ENCODE measurements around the gene BRME1. TPM values are rescaled to one million over a fixed set of nuclear protein-coding genes. Genes with fewer than 3 reads are reported as not detected.
"Not testable (repeated sequence)": the region's sequence is repeated elsewhere in the genome, so short reads cannot be mapped to it uniquely, and the experiment has no call there.

BRME1 gene
- total RNA-seq, 2 donors from 2014 or later = 7.9 to 9.1 TPM

GRCh38 chr19:13852171-13852707 lies 53.7 kb downstream of the BRME1 start:
- DNase-seq; intact Hi-C loops (cut with DNase I, micrococcal nuclease); ATAC-seq: not testable (repeated sequence)

- DNase-seq; ATAC-seq; intact Hi-C loops (cut with DNase I, micrococcal nuclease): not testable (repeated sequence)
Measured at GRCh38 chr19:13851734-13852114, 54.2 kb downstream of the BRME1 start.

- intact Hi-C loops (cut with DNase I, micrococcal nuclease) = no loop called here
- ATAC-seq = peak; percentile 25
- peak; percentile 79 to 89 for DNase-seq
Measured at GRCh38 chr19:13850910-13851733, 54.8 kb downstream of the BRME1 start.

GRCh38 chr19:13849991-13850909 lies 55.7 kb downstream of the BRME1 start:
- peak; percentile 52 for ATAC-seq
- peak; percentile 70 to 87 for DNase-seq
- intact Hi-C loops (cut with DNase I, micrococcal nuclease) = no loop called here

GRCh38 chr19:13848798-13849676 lies 56.9 kb downstream of the BRME1 start:
- intact Hi-C loops (cut with DNase I, micrococcal nuclease) = no loop called here
- DNase-seq (no peak), ATAC-seq (no peak)

GRCh38 chr19:13848340-13848677 lies 57.6 kb downstream of the BRME1 start:
- intact Hi-C loops (cut with DNase I, micrococcal nuclease) = no loop called here
- ATAC-seq (no peak), DNase-seq (no peak)

GRCh38 chr19:13847407-13848339 lies 58.2 kb downstream of the BRME1 start:
- peak; percentile 94 for DNase-seq
- peak; percentile 59 for ATAC-seq
- intact Hi-C loops (cut with DNase I, micrococcal nuclease) = no loop called here

- intact Hi-C loops (cut with DNase I, micrococcal nuclease) = no loop called here
- ATAC-seq = peak; percentile 40
- DNase-seq = peak; percentile 90 to 92
Measured at GRCh38 chr19:13846557-13847406, 59.1 kb downstream of the BRME1 start.

GRCh38 chr19:13844130-13844631 lies 61.7 kb downstream of the BRME1 start:
- intact Hi-C loops (cut with DNase I, micrococcal nuclease) = no loop called here
- DNase-seq = peak in 1 of 2 donors; percentile 63
- no peak for ATAC-seq

- no peak for ATAC-seq
- intact Hi-C loops (cut with DNase I, micrococcal nuclease) = no loop called here
- peak; percentile 65 to 88 for DNase-seq
Measured at GRCh38 chr19:13843104-13843921, 62.6 kb downstream of the BRME1 start.

- DNase-seq (peak; percentile 85 to 87), ATAC-seq (peak; percentile 10)
- intact Hi-C loops (cut with DNase I, micrococcal nuclease) = no loop called here
Measured at GRCh38 chr19:13842291-13843103, 63.4 kb downstream of the BRME1 start.

- intact Hi-C loops (cut with DNase I, micrococcal nuclease) = no loop called here
- no peak for DNase-seq
Measured at GRCh38 chr19:13841962-13842290, 64.0 kb downstream of the BRME1 start.

GRCh38 chr19:13841086-13841961 lies 64.6 kb downstream of the BRME1 start:
- peak; percentile 57 for ATAC-seq
- peak; percentile 82 to 88 for DNase-seq
- intact Hi-C loops (cut with DNase I, micrococcal nuclease) = no loop called here

More at GRCh38 chr19:13841962-13842290, 64.0 kb downstream of the BRME1 start:
- no peak for ATAC-seq
